Gastrocnemius medialis (tissue), 4 donors: ENCODE measurements around the gene LMBR1.

ENCODE experiments used
- CTCF ChIP-seq, 5 experiments: fragments of 450-650 bp in 3 of 5; fragments of 200-600 bp in 2 of 5; sonication (generic) in 2 of 5; IDR thresholded peaks in 4 of 5; conservative IDR thresholded peaks in 1 of 5; 1 replicate in 4 of 5; 2 replicates in 1 of 5; pipeline ENCODE4 v1.5.1; 2016 to 2019; ENCODE audit warnings: antibody characterized with exemption in 5 of 5, mild to moderate bottlenecking in 3 of 5, moderate library complexity in 3 of 5
- POLR2A ChIP-seq, 2 donors: fragments of 450-650 bp; IDR thresholded peaks; one replicate each; pipeline ENCODE4 v1.6.1; 2017; ENCODE audit warnings: antibody characterized with exemption in 2 of 2, mild to moderate bottlenecking in 2 of 2, moderate library complexity in 2 of 2

GRCh38 chr7:156669035-156669828, 223.8 kb downstream of the LMBR1 start:
- TF ChIP-seq CTCF (IDR thresholded peaks at IDR 0.05 in 4 of 5, conservative IDR thresholded peaks at IDR 0.05 in 1 of 5) (no peak), POLR2A (IDR thresholded peaks at IDR 0.05) (no peak)
